Ishikawa (cell line): ENCODE measurements around the gene DSTN.

Experiments used
- CEBPB ChIP-seq: IDR thresholded peaks from 2 replicates; pipeline ENCODE4 v1.6.1; 2012
- EGR1 ChIP-seq: IDR thresholded peaks from 2 replicates; pipeline ENCODE4 v1.6.1; 2012
- EP300 ChIP-seq: IDR thresholded peaks from 2 replicates; pipeline ENCODE4 v1.6.1; 2012; ENCODE audit warnings: borderline replicate concordance
- MAX ChIP-seq: IDR thresholded peaks from 2 replicates; pipeline ENCODE4 v1.6.1; 2012
- NFIC ChIP-seq: IDR thresholded peaks from 2 replicates; pipeline ENCODE4 v1.6.1; 2012
- RAD21 ChIP-seq: IDR thresholded peaks from 2 replicates; pipeline ENCODE4 v1.6.1; 2012; ENCODE audit warnings: low read depth
- TAF1 ChIP-seq: IDR thresholded peaks from 2 replicates; pipeline ENCODE4 v1.6.1; 2012; ENCODE audit warnings: low read depth, mild to moderate bottlenecking
- TCF12 ChIP-seq: IDR thresholded peaks from 2 replicates; pipeline ENCODE4 v1.6.1; 2012; ENCODE audit warnings: low read depth
- ZBTB7A ChIP-seq: IDR thresholded peaks from 2 replicates; pipeline ENCODE4 v1.6.1; 2012; ENCODE audit warnings: low read depth
- TF ChIP-seq, protein P1 (sequence below): IDR thresholded peaks from 2 replicates; pipeline ENCODE4 v1.6.1; 2012; ENCODE audit warnings: low read depth, mild to moderate bottlenecking

GRCh38 chr20:17618673-17619013, 48.8 kb downstream of the DSTN start:
- TF ChIP-seq MAX, result no peak
- no peak for TF ChIP-seq TAF1
- TF ChIP-seq EGR1, result no peak
- no peak for TF ChIP-seq EP300
- no peak for TF ChIP-seq NFIC
- TF ChIP-seq RAD21, result no peak
- no peak for TF ChIP-seq ZBTB7A
- no peak for TF ChIP-seq TCF12
- TF ChIP-seq CEBPB, result no peak
- TF ChIP-seq, protein P1, sequence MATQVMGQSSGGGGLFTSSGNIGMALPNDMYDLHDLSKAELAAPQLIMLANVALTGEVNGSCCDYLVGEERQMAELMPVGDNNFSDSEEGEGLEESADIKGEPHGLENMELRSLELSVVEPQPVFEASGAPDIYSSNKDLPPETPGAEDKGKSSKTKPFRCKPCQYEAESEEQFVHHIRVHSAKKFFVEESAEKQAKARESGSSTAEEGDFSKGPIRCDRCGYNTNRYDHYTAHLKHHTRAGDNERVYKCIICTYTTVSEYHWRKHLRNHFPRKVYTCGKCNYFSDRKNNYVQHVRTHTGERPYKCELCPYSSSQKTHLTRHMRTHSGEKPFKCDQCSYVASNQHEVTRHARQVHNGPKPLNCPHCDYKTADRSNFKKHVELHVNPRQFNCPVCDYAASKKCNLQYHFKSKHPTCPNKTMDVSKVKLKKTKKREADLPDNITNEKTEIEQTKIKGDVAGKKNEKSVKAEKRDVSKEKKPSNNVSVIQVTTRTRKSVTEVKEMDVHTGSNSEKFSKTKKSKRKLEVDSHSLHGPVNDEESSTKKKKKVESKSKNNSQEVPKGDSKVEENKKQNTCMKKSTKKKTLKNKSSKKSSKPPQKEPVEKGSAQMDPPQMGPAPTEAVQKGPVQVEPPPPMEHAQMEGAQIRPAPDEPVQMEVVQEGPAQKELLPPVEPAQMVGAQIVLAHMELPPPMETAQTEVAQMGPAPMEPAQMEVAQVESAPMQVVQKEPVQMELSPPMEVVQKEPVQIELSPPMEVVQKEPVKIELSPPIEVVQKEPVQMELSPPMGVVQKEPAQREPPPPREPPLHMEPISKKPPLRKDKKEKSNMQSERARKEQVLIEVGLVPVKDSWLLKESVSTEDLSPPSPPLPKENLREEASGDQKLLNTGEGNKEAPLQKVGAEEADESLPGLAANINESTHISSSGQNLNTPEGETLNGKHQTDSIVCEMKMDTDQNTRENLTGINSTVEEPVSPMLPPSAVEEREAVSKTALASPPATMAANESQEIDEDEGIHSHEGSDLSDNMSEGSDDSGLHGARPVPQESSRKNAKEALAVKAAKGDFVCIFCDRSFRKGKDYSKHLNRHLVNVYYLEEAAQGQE, result no peak
